Fibroblast of gingiva (primary cell): ENCODE data around the gene VWA7.

ENCODE experiments used
- DNase-seq: peaks from one replicate; pipeline ENCODE4 v3.0.0-alpha.2; 2011; ENCODE audit warnings: low read depth

Gene VWA7

GRCh38 chr6:31729979-31730630 lies 47.0 kb downstream of the VWA7 start:
- peak; percentile 92 for DNase-seq

GRCh38 chr6:31729515-31729978 lies 47.6 kb downstream of the VWA7 start:
- DNase-seq: peak; percentile 90

- no peak for DNase-seq
Measured at GRCh38 chr6:31728767-31729514, 48.2 kb downstream of the VWA7 start, which contains the start of gene DDAH2. TSS of gene DDAH2 (minus strand) at chr6:31729299. CDS start at chr6:31729161, 138 bp downstream.

GRCh38 chr6:31727717-31728671 lies 49.1 kb downstream of the VWA7 start:
- DNase-seq: no peak

GRCh38 chr6:31727034-31727716 lies 50.0 kb downstream of the VWA7 start:
- no peak for DNase-seq

- DNase-seq: no peak
Measured at GRCh38 chr6:31725502-31726350, 51.4 kb downstream of the VWA7 start.

- no peak for DNase-seq
Measured at GRCh38 chr6:31723980-31724691, 53.0 kb downstream of the VWA7 start.

GRCh38 chr6:31723245-31723979 lies 53.7 kb downstream of the VWA7 start, which contains the start of gene MPIG6B:
TSS of gene MPIG6B (plus strand) at chr6:31723373. CDS start at chr6:31723384, 11 bp downstream.
- DNase-seq: no peak

GRCh38 chr6:31722173-31722572 lies 55.0 kb downstream of the VWA7 start:
- DNase-seq: no peak

- DNase-seq: no peak
Measured at GRCh38 chr6:31721351-31722020, 55.6 kb downstream of the VWA7 start, which contains the start of gene LY6G6C. TSS of gene LY6G6C (minus strand) at chr6:31721746. CDS start at chr6:31721679, 67 bp downstream.

- DNase-seq: no peak
Measured at GRCh38 chr6:31720196-31720770, 56.8 kb downstream of the VWA7 start.

GRCh38 chr6:31719001-31719400 lies 58.1 kb downstream of the VWA7 start:
- DNase-seq: no peak

- no peak for DNase-seq
Measured at GRCh38 chr6:31718265-31718664, 58.9 kb downstream of the VWA7 start.

GRCh38 chr6:31717499-31718222 lies 59.5 kb downstream of the VWA7 start:
- DNase-seq: no peak
